Erythroblast (primary cell): Measurements from ENCODE around the gene PGLYRP4.

Experiments used
- DNase-seq, 2 experiments: peaks; one replicate each; lab custom pipeline; 2025; lab: John Stamatoyannopoulos, UW
- GATA1 ChIP-seq: IDR thresholded peaks from 2 replicates; pipeline ENCODE4 v1.6.1; 2011; ENCODE audit warnings: low read depth, mild to moderate bottlenecking, control low read depth, low read length, moderate library complexity
- POLR2A ChIP-seq: IDR thresholded peaks from 2 replicates; pipeline ENCODE4 v1.6.1; 2011; ENCODE audit warnings: mild to moderate bottlenecking, low read length

The PGLYRP4 gene

DNA sequence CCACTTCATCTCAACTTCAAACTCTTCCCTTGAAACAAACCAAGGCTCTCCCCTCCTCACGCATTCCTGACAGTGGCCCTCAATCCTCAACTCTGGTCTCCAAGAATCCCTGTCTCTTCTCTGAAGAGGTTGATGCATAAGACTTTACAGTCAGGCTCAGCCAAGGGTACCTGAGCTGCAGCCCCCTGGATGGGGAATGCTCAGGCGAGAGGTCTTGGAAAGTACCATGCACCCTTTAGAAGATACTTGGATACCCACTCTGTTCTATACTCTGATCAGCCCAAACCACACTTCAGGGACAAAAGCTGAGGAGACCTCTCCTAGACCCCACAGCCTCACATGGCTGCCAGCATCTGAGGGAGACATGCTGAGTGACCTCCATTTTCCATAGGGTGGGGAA lies 35.4 kb downstream of the PGLYRP4 start:
- no peak for DNase-seq
- TF ChIP-seq POLR2A, result no peak

DNA sequence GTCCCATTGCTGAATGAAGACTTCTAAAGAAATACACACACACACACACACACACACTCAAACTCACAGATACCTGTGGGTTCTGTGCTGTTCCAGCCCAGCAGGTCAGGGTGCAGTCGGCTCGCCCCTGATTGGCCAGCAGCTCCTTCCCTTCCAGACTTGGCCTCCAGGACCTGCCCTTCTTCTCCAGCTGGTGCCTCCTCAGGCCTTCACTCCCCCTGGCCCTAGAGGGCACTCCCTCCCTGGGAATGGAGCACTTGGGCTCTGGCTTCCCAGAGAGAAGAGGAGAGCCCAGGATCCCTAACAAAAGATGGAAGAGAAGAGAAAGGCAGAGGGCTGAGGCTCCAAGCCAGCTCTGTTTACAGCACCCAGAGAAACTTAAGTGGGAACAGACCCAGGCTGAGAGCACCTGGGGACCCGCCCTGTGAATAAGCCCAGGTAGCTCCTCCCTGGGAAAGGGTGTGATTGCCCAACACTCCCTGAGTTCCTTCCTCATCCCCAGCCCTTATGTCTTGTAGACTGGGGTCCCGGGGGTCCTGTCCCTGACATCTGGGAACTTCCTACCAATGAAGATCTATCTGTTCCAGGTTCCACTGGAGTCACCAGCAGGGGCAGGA lies 36.0 kb downstream of the PGLYRP4 start, which contains the start of gene PGLYRP3:
Gene PGLYRP3, minus strand, starts transcription at position 383 of the 617 bp plus-strand sequence. CDS start 2,287 bp downstream, outside the sequence.
- TF ChIP-seq GATA1 (no peak), POLR2A (no peak)
- no peak for DNase-seq

DNA sequence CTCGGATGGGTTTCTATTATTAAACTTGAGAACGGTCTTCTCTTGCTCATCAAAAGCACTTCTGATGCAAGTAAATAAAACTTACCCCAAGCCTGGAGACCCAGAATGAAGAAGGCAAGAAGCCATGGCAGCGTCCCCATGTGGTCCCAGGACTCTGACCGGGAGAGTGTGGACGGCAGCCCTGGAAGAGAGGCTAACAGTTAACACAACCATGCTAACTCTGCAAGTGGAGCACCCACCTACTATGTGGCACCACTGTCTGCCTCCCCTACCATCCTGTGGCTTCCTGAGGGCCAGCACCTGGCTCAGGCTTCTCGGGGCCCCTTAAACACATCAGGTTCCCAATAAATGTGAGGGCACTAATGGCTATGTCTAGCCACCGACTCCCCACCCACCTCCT lies 38.1 kb downstream of the PGLYRP4 start:
- no peak for DNase-seq
- TF ChIP-seq POLR2A, result no peak
- no peak for TF ChIP-seq GATA1

DNA sequence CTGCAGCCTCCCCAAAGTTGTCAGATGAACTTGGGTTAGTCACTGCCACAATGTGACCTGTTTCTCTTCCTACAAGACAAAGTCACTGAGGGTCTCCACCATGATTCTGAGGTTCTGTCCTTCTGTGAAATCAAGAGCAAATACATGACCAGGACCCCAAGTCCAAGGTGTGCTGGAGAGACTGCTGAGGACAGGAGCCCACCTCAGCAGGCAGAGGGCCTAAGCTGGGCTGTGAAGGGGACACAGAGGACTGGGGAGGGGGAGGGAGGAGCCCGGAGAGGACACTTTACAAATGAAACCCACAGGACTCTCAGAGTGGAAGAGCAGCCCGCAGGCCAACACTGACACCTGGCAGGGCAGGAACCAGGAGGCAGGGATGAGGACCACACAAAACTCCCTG lies 39.2 kb downstream of the PGLYRP4 start:
- DNase-seq, result no peak
- no peak for TF ChIP-seq POLR2A
- no peak for TF ChIP-seq GATA1

DNA sequence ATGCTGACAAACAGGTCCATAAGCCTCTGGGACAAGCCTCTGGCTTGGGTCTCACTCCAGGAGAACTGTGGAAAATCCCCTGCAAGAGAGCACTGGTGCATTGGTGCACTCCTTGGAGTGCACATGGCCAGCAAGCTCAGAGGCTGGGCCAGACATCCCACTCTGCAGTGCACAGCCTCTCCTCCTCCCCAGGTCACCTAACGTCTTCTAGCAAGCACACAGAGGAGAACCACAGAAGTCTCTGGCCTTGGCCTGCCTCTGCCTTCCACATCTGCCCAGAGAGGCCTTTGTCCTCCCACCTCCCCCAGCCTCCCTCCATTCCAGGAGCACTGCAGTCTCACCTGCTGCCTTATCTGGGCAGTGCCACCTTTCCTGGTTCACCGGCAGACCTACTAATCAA lies 40.1 kb downstream of the PGLYRP4 start:
- no peak for DNase-seq
- TF ChIP-seq GATA1 (no peak), POLR2A (no peak)

DNA sequence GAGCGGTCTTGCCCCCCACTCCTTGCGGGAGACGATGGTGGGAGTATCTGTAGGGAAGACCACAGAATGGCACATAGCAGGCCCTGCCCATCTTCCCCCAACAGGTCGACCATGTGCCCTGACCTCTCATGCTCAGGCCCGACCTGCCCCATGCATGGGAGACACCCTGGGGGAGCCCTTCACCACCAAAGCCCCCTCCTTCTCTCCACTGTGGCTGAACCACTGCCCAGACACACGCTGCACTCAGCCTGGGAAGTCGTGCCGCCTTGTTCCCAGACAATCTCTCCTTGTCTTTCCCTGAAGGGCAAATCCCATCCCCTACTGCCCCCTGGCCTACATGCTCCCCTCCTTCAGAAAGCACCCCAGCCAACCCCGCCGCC lies 41.4 kb downstream of the PGLYRP4 start:
- TF ChIP-seq GATA1 (no peak), POLR2A (no peak)
- DNase-seq, result no peak

DNA sequence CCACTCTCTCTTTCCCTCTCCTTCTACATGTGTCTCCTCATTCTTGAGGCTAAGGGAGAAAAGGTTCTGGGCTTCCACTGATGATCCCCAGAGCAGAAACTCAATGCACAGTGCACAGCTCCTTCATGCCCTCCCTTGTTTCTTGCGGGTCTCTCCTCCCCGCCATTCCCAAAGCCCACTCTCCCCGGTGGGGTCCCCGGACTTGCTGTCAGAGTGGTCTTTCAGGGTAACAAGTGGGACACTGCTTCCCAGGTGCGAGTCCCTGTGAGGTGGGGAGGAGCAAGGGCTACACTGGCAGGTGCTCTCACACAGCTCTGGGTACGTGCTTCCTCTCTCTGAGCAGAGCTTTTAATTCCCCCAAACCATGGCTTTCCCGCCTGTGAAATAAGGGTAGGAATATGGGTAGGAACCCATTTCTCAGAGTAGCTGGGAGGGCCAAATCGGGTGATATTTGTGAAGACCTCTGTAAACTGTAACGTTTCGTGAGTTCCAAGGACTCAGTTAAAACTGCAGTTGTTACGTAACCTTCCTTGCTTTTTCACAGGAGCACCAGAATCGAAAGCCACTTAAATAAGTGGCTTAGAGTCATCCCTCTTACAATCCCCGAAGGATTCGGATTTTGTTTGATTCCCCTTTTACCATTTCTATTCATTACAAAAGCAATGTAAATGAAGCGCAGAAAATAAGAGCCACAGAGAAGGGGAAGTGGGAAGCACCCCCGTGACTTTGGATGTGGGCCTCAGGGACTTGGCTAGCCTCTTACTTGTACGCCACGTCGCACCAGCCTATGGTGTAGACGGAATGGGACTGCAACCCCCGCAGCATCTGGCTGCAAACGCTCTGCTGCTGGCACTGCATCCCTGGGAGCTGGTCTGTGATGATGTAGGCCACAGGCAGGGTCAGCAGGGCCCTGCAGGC lies 42.1 kb downstream of the PGLYRP4 start:
- no peak for DNase-seq
- TF ChIP-seq GATA1 (no peak), POLR2A (no peak)

DNA sequence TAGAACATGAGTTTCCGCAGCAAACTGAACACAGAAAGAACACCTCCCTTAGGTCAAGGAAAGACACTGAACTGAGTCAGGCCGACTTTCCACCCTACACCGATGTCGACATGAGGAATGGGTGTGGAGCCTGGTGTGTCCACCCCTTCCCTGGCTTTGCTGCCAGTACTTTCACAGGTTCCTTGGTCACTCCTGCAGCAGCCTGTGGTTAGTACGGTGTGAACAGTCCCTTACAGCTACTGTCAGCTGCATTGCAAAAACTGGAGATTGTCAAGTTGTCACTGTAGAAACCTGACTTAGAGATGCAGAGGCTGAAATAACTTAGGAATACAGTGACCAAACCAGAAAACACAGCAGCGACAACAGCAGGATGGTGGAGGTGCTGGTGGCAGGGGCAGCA lies 43.0 kb downstream of the PGLYRP4 start:
- no peak for TF ChIP-seq GATA1
- TF ChIP-seq POLR2A, result no peak
- no peak for DNase-seq

DNA sequence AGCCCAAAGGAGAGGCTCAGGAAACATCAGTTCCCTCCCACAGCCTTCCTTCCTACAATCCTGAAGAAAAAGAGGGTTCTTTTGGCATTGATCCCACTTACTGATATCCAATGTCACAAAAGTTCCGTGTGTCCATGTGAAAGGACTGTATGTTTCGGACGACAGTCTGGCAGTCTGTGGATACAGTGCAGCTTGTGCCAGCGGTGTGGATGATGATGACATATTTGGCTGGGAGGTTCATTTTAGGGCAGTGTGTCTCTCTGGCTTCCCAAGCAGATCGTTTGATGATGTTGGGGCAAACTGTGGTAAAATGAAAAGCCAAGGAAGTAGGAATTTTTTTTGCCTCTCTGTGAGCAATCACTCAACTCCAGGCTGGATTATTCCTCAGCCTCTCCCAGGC lies 46.3 kb downstream of the PGLYRP4 start:
- DNase-seq, result no peak
- no peak for TF ChIP-seq POLR2A
- TF ChIP-seq GATA1, result no peak

DNA sequence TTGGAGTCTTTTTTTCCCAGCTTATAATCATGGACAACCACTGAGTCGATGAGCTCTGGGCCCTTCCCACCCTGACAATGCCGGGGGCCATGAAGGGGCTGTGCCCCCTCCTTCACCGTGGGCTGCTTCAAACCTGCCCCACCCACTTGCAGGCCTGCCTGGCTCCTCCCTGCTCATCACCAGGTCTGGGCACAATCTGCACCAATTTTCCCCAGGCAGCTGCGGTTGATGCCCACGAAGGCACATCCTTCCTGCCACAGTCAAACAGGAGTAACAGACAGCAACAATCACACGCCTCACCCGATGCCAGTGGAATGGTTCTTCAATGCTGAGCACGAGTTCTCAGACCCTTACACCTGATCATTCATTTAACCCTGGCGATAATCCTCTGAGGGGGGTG lies 54.8 kb downstream of the PGLYRP4 start:
- no peak for TF ChIP-seq POLR2A
- TF ChIP-seq GATA1, result no peak
- DNase-seq, result no peak

DNA sequence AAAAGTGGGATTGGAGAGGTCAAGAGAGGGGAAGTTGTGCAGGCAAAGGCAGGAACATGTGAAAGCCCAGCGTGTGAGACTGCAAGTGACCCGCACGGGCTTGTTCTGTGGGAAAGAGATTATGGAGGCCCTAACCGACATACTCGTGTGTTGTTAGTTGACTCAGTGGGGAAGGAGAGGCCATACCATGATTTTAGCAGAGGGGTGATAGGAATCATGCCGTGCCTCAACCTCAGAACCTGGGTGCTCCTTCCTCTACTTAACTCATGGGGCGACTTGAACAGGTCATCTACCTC lies 55.2 kb downstream of the PGLYRP4 start:
- TF ChIP-seq GATA1, result no peak
- no peak for TF ChIP-seq POLR2A
- DNase-seq, result no peak

DNA sequence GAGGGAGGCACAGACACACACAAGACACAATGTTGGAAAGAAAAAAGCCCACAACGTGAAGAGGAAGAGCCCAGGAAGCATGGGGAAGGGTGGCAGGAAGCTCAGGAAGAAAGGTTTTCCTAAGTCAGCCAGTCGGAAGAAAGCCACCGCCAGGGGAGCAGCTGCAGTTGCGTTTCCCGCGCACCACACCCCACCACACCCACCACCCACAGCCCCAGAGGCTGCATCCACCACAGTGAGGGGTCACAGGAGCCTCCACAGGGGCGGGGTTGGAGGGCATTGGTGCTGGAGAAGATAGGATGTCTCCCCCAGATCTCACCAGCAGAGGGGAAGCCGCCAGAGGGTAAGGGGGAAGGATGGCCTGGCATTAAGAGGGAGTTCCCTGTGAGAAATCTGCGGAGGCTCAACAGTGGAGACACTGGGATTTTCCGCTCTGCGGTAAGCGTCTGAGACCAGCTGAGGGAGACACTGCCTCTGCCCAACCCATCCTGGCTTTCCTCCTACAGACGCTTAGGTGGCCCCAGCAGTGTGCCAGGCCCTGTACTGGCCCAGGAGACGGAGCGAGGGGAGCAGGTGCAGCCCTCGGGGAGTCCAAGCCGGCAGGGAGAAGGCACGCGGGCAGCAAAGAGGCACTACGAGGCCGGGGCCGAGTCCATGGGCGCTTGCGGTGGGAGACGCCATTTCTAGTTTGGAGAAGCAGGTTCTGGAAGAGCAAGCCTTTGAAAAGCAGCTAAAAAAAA lies 55.7 kb downstream of the PGLYRP4 start:
- no peak for DNase-seq

DNA sequence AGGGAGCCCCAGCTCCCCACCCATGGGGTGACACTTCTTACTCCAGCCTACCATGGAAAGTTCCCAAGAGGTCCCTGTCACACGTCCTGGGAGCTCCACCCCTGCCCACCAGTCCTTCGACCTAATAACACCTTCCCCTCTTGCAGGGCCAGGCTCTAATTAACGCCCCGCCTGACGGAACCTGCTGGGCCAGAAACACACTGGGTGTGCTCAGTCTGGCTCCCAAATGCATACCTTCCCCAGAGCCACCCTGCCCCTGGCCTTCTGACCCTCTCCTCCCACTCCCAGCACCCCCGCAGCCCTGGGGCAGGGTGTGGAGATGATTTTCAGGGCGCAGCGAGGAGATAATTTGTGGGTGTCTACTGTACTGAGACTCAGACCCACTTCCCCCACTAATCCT lies 56.5 kb downstream of the PGLYRP4 start:
- no peak for DNase-seq
- TF ChIP-seq POLR2A (no peak), GATA1 (no peak)

More for the DNA sequence above, 55.7 kb downstream of the PGLYRP4 start:
- TF ChIP-seq POLR2A, result no peak
- no peak for TF ChIP-seq GATA1

DNA sequence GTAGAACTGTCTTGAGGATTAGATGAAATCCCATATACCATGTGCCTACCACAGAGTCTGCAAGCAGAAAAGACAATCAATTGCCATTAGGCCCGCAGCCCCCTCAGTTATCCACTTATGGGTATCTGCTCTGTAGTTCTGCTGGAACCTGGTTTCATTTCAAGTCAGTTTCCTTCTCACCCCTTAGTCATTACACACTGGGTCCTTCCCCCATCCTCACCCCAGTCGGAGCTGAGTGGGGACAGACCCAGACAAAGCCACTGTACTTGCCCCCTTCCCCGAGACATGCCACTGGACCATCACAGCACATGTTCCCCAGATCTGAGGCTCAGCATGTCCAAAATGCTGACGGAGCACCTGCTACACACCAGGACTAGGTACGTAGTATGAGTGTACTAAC lies 57.1 kb downstream of the PGLYRP4 start:
- no peak for DNase-seq
- no peak for TF ChIP-seq POLR2A
- TF ChIP-seq GATA1, result no peak
